HG03039 (cell line): ENCODE measurements around the gene POLR2I.
"Not testable (repeated sequence)": the region's sequence is repeated elsewhere in the genome, so short reads cannot be mapped to it uniquely, and the experiment has no call there.

Experiments used
- ATAC-seq: cut with Tn5 transposase; IDR thresholded peaks from one replicate; pipeline ENCODE4 v1.9.1; 2021; ENCODE audit warnings: mild to moderate bottlenecking, moderate library complexity; ENCODE audit not compliant: unreplicated experiment

Gene POLR2I

DNA sequence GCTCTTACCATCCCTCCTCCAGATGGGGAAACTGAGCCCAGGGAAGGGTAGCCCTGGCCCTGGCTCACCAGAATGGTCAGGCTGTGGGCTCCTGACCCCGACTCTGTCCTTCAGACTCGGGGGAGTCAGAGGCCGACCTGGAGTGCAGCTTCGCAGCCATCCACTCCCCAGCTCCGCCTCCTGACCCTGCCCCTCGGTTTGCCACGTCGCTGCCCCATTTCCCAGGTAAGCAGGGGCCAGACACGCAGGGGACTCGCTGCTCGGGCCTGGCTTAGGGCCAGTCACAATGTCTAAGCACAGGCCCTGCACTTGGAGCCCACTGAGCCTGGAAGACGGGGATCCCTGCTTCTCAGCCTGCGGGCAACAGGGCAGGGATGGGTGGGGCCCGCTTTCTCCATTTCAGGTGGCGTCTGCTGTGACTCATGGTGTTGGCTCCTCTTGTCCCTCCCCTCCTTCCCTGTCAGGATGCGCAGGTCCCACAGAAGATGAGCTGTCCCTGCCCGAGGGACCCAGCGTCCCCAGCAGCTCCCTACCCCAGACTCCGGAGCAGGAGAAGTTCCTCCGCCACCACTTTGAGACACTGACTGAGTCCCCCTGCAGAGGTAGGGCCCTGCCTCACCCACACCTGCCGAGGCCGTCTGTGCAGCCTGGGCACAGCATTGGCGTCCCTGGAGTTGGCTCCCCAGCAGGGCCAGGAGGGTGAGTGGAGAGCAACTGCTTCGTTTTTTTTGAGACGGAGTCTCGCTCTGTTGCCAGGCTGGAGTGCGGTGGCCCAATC, 12.9 kb downstream of the POLR2I start:
- ATAC-seq, result no peak

DNA sequence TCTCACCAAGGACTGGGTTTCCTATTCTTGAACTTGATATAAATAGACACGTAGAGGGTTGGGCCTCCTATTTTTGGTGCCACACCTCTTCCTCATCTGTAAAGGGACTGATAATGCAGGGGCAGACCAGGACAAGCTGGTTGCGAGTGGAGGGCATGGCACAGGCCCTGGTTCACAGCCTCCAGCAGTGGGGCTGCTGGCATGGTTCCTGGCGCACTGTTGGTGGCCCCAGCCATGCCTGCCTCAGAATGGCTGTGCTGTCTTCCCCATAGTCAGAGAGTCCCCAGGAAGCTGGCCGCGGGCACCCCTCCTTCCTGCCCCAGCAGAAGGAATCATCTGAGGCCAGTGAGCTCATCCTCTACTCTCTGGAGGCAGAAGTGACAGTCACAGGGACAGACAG, 14.2 kb downstream of the POLR2I start:
- no peak for ATAC-seq

DNA sequence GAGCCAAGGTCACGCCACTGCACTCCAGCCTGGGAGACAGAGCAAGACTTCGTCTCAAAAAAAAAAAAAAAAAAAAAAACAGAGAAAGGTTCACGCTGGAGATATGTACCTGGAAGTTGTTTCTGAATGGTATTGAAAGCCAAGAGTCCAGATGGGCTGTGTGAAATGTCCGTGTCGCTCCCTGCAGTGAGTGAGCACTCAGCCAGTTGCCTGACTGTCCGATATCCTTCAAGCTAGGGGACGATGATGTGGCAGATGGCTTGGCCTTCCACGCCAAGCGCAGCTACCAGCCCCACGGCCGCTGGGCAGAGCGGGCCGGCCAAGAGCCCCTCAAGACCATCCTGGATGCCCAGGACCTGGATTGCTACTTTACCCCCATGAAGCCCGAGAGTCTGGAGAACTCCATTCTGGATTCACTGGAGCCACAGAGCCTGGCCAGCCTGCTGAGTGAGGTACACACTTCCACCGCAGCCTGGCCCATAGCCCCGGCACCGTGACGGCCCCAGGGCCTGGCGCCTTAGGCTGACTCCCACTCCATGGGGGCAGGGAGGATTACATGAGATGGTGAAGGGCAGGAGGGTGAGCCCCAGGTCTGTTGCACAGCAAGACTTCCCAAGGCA, 15.4 kb downstream of the POLR2I start:
- ATAC-seq, result no peak

DNA sequence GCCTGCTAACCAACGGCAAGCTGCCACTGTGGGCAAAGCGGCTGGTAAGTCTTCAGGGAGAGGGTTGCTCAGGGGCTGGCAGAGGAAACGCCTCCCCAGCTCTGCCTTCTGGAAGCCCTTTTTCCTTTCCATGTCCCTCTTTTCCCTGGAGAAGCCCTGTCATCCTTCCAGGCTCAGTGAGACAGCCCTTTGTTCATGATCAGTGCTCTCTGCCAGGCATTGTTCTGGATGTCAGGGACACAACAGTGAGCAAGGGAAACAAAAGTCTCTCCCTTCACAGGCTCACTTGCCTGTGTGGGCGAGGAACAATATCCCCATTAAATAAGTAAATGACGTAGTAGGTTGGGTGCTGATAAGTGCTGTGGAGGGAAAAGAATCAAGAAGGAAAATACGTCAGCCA, 17.6 kb downstream of the POLR2I start:
- no peak for ATAC-seq

DNA sequence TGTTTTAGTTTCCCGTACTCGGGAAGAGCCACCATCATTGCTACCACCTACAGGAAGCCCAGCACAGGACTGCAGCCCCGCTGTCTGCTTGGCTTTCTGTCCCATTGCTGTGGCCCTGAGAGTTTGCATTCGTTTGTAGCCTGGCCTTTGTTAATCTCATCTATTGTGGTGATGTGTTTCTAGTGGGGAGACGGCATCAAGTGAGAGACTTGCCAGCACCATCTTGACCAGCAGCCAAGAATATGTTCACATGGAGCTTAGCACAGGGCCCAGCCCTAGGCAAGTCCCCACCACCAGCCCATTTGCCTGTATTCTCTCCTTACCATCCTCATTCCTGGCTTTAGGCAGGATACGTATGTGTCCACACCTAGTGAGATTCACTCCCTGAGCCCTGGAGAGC, 21.0 kb downstream of the POLR2I start:
- no peak for ATAC-seq

DNA sequence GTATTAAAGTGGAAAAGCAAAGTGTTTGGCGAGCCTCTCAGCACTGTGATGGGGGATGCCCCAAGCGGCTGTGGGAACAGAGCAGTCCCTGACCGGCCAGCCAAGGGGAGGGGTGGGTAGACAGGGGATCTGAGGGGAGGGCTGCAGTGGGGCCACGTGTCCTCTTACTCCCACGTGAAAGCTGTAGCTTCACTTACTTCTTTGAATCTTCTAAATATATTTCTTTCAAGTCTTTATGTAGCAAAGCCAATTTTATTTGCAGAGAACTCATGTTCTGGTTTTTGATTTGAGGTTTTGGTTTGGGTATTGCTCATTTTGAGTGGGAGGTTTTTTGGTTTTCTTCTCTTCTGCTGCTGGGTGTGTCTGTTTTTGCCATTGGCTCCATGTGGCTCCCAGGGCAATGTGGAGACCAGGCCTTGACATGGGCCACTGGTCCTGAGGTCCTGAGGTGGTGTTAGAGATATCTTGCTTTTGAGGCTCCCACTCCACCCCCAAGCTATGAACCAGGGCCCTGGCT, 21.5 kb downstream of the POLR2I start:
- ATAC-seq, result no peak

DNA sequence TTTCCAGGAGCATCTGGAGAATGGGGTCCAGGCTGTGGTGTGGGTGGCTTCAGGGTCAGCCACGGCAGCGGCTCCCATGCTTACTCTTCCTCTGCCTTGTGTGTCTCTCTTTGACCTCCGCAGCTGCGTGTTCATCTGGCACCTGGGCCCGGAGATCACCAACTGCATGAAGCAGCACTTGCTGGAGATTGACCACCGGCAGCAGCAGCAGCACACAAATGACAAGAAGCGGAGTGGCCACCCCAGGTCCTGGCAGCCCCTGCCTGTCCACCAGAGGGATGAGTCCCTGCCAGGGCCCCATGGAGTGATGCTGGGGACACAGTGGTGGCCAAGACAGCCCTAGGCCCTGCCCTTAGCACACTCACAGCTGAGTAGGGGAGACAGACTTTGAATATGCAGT, 22.1 kb downstream of the POLR2I start:
- no peak for ATAC-seq

DNA sequence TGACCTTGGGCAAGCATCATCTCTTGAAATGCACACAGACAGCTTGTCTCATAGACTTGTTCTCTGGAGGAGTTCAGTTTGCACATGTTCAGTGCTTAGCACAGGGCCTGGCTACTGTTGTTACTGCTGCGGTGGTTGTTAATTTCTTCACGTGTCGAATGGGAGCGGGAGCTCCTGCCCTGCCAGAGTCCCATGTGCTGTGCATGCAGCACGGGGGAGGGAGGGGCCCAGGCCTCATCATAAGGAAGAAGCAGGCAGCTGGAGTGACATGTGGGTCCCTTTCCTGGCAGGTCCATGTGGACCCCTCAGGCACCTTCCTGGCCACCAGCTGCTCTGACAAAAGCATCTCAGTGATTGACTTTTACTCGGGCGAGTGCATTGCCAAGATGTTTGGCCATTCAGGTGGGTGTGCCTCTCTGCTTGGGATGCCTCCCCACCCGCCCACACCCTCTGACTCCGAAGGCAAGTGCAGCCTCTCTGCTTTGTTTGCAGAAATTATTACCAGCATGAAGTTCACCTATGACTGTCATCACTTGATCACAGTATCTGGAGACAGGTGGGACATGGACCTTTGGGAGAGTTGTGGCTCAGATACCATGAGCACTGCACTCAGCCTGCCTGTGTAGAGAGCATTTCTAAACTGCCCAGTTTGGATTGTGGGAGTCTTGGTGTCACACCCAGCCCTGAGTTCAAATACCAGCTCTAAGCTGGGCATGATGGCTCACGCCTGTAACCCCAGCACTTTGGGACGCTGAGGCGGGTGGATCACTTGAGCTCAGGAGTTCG, 23.6 kb downstream of the POLR2I start:
- no peak for ATAC-seq

DNA sequence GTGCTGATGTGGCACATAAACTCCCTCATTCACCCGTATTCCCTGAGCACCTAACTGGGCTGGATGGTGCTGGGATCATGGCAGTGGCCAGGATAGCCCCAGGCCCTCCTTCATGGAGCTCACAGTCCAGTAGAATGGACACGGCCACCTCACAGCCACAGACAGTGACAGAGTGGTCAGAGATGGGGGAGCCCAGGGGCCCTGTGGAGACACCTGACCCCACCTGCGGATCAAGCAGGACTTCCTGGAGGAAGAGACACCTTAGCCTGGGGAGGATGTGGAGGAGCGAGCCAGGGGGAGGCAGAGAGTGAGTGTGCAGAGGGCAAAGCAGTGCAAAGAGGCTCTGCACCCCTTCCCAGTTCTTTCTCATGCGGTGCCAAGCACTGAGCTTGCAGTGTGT, 24.8 kb downstream of the POLR2I start:
- no peak for ATAC-seq

DNA sequence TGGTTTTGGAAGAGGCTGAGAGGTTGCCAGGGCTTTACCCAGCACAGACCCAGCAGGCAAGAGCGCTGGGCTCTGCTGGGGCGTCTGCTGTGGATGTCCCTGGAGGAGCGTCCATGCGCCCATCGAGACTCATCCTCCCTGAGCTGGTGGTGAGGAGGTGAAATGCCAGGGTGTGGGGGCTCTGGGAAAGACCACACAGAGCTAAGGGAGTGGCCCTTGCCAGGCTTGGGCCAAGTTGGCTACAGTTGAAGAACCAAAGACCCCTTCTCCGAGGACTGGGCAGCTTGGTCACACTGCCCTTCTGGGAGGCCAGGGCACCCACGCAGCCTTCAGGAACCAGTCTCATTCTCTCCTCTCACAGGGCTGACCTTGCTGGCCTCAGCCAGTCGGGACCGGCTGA, 28.3 kb downstream of the POLR2I start:
- ATAC-seq, result no peak

DNA sequence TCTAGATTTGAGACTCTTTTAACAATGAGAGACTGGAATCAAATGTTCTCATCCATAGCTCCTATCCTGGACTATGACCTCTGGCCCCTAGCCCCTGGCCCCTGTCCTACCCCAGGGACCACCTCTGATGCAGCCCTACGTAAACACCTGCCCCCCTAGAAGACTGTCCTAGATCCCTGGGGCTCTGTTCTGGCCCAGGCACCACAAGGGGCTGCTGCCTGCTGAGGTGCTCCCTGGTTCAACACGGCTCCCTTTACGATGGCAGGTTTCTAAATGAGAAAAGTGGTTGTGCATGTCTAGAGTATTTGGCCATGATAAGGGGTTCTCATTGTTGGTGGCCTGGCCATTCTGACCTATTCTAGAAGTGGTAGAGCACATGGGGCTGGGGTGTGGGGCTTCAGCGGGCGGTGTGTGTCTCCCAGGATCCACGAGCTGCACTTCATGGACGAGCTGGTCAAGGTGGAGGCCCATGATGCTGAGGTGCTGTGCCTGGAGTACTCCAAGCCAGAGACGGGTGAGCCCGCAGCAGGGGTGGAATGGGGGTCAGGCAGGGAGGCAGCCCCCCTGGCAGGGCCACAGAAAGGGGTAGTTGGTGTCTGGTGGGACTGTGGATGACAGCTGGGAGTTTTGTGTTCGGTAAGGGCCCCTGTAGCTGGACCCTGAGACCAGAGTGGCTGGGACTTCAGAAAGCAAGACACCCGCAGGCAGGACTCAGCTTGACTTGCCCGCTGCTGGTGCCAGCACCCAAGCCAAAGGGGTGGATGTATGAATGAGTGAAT, 30.3 kb downstream of the POLR2I start:
- no peak for ATAC-seq

DNA sequence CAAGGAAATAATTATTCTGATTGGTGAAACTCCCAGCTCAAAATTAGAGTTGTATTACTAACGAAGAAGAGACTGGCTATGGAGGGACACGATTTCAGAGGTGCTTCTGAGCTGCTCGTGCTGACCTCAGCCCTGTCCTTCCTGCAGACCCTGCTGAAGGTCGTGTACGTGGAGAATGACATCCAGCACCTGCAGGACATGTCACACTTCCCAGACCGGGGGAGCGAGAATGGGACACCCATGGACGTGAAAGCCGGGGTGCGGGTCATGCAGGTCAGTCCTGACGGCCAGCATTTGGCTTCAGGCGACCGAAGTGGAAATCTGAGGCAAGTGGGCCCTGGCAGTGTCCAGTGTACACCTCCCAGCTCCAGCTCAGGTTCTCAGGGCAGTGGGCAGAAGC, 31.8 kb downstream of the POLR2I start:
- no peak for ATAC-seq

DNA sequence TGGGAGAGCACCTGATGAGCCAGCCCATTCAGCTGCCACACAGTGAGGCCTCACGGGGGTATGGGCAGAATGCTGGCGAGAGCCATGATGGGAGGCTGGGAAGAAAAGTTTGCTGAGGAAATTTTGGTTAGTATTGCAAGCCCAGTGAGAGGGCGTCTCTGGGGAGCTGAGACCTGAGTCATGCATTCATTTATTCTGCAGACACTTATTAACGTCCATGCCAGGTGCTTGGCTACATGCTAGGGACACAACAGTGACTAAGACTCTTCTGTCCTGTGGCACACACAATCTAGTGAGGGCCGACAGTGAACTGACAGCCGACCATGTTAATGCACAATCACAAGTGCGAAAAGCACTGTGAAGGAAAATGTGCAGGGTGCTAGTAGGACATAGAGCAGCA, 32.8 kb downstream of the POLR2I start:
- ATAC-seq, result no peak

DNA sequence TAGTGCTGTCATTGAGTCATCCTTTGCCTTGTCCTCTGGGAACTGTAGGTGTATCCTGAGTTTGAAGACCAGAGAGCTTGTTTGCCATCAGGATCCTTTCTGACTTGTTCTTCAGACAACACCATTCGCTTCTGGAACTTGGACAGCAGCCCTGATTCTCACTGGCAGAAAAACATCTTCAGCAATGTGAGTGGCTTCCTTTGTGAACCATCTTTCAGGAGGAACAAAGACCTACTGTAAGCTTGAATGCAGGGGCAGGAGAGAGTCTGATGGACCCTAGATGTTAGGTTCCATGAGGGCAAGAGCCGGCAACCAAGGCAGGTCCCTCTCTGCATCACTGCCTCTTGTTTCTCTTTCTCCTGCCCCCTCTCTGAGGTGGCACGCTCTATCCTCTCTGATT, 33.3 kb downstream of the POLR2I start:
- ATAC-seq, result no peak

DNA sequence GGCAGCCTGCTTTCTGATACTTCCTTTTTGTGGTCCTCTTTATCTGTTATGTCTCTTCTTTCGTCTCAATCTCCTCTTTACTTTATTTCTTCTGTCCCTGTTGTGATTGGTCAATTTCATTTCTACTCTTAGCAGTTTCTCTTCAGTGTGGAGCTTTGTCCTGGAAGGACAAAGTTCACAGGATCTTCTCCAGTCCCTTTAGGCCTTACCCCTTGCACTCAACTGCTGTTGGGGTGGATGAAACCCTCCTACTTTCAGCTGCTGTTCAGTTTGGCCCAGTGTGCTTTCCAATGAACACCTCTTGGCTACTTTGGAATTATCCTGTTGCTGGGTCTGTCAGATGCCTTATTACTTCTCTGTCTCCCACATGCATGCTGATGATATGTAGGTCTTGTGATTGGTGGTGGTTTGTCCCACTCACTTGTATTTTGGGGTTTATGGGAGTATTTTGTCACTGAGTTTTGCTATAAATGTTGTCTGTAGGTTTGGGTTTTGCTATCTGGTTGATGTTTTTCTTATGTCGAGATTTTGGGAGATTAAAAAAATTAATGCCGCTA, 35.2 kb downstream of the POLR2I start:
- no peak for ATAC-seq

DNA sequence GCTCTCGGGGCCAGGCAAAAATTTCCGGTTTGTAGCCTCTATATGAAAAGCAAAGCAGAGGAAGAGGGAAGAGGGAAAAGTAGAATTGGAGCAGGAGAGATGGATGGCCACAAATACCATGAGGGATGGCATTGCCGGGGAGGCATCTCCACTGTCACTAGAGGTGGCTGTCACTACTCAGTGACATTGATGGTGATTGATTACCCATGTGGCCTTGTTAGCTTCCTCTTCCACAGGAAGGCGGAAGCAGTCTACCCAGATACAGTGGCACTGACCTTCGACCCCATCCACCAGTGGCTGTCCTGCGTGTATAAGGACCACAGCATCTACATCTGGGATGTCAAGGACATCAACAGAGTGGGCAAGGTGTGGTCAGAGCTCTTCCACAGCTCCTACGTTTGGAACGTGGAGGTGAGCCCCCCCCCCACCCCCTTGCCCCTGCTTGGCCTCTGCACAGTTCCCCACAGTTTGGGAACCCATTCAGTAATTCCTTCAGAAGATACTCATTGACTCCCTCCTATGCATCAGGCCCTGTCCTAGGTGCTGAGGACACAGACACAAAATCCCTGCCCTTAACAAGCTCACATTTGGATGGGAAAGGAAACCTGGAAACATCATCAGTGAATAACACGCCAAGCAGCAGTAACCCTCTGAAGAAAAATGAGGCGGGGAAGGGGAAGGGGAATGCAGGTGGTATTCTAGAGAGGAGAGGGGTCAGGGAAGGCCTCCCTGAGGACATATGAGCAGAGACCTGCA, 41.4 kb downstream of the POLR2I start:
- ATAC-seq, result no peak

DNA sequence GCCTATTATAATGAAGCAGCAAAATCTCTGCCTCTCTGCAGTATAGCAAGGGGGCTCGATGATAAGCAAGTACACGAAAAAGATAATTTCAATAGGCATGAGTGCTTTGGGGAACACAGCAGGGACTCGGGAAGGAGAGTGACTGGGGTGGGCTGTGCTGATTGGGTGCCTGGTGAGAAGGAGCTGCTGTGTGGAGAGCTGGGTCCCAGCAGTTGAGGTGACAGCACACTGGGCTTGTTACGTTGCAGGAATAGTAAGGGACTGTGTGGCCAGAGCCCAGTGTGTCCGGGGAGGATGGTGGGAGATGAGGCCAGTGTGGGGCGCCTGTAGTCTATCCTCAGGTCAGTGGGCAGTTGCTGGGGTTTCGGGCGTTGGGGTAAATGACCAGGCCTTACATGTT, 42.6 kb downstream of the POLR2I start:
- ATAC-seq, result no peak

DNA sequence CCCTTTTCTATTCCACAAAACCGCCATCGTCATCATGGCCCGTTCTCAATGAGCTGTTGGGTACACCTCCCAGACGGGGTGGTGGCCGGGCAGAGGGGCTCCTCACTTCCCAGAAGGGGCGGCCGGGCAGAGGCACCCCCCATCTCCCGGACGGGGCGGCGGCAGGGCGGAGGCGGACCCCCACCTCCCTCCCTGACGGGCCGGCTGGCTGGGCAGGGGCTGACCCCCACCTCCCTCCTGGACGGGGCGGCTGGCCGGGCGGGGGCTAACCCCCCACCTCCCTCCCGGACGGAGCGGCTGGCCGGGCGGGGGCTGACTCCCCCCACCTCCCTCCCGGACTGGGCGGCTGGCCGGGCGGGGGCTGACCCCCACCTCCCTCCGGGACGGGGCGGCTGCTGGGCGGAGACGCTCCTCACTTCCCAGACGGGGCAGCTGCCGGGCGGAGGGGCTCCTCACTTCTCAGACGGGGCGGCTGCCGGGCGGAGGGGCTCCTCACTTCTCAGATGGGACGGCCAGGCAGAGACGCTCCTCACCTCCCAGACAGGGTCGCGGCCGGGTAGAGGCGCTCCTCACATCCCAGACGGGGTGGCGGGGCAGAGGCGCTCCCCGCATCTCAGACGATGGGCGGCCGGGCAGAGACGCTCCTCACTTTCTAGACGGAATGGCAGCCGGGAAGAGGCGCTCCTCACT, 45.7 kb downstream of the POLR2I start:
- ATAC-seq, result not testable (repeated sequence)

DNA sequence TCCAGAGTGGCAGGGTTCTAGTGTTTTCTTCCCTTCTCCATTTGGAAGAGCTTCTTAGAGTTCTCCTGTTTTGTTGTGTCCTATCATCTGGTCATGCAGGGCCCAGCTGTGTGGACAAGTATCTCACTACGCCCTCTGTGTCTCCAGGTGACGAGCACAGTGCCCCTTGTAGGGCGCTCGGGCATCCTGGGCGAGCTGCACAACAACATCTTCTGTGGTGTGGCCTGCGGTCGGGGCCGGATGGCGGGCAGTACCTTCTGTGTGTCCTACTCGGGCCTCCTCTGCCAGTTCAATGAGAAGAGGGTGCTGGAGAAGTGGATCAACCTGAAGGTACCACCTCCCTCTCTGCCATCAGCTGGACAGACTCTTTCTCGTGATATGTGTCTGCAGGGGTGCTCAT, 47.0 kb downstream of the POLR2I start:
- no peak for ATAC-seq
